GM12892 (cell line): ENCODE measurements around the gene P2RY2.

ENCODE experiments used
- POLR2A ChIP-seq: IDR thresholded peaks from 2 replicates; pipeline ENCODE4 v1.6.1; 2011; ENCODE audit warnings: low read depth, low read length, control low read depth
- POLR2AphosphoS5 ChIP-seq: IDR thresholded peaks from 2 replicates; pipeline ENCODE4 v1.6.1; 2011; ENCODE audit warnings: low read depth, low read length, control low read depth

DNA sequence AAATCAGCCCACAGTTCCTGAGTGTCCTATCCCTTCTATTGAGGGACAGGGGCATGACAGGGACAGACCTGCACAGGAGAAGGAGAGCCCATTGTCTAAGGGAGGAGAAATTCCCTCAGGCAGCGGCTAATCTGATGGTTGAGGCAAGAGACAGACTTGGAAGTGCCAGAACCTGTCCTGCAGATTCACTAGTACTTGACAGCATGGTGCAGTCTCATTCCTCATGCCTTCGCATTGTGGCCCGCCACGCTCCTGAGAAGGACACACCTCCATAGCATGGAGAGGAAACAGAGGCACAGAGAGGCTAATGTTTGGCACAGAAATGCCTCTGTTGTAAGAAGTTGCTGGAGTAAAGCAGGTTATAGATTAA is 57.3 kb downstream of the P2RY2 start:
- TF ChIP-seq POLR2A: no peak
- no peak for TF ChIP-seq POLR2AphosphoS5
